BLaER1 (cell line): Measurements from ENCODE around the gene OSBPL6.
"Not testable (repeated sequence)": the region's sequence is repeated elsewhere in the genome, so short reads cannot be mapped to it uniquely, and the experiment has no call there.

ENCODE experiments used
- H3K27ac ChIP-seq: shearing (Covaris generic); formaldehyde crosslinking; 2 replicates; pipeline ENCODE4 v1.8.1; 2022
- H3K27me3 ChIP-seq: shearing (Covaris generic); formaldehyde crosslinking; 2 replicates; pipeline ENCODE4 v1.8.1; 2022
- H3K36me3 ChIP-seq: shearing (Covaris generic); formaldehyde crosslinking; 2 replicates; pipeline ENCODE4 v1.8.1; 2022
- H3K4me1 ChIP-seq: shearing (Covaris generic); formaldehyde crosslinking; 2 replicates; pipeline ENCODE4 v1.8.1; 2022
- H3K4me2 ChIP-seq: shearing (Covaris generic); formaldehyde crosslinking; 2 replicates; pipeline ENCODE4 v1.8.1; 2022
- H3K4me3 ChIP-seq: shearing (Covaris generic); formaldehyde crosslinking; 2 replicates; pipeline ENCODE4 v1.8.1; 2022
- H3K9ac ChIP-seq: shearing (Covaris generic); formaldehyde crosslinking; 2 replicates; pipeline ENCODE4 v1.8.1; 2022
- H3K9me3 ChIP-seq: shearing (Covaris generic); formaldehyde crosslinking; 2 replicates; pipeline ENCODE4 v1.8.1; 2022
- H4K20me1 ChIP-seq: shearing (Covaris generic); formaldehyde crosslinking; 2 replicates; pipeline ENCODE4 v1.8.1; 2022
- Cebpa-rat ChIP-seq: shearing (Covaris generic); IDR thresholded peaks from 2 replicates; pipeline ENCODE4 v1.8.1; 2022

Gene OSBPL6

DNA sequence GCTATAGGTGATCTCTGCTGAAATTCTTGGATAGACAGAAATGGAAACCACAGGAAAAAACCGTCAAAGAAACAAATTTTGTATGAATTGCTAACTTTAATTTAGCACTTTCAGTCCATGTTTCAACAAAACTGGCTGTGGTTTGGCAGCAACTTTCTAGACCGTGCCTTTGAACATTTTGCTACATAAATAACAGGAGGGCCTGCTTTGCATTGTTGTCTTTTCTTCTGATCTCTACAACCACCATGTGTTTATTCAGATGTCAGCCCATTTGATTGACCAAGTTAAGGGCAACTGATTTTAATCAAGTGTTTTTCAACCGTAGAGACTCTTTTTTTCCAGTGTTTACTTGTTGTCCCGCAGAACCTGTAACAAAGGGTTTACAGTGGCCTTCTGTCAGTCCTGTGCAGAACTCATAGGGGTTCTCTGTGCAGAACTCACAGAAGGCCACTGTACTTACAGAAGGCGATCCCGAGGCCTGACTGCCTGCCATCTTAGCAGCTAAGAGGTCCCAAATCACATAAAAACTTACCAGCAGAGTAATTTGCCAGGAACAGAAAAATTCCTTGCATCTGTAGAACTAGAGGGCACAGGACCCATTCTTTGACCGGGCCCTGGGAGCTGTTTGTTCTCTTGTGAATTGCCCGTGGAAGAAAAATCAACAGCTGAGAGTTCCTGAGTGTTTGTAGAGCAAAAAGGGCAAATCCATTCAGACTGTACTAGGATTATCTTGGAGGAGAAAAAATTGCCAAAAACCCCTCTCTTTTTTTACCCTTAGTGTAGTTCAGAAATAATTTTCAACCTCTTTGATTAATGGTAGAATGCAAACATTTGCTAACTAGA is 136.1 kb downstream of the OSBPL6 start:
- Histone ChIP-seq H3K27ac (no peak overlapping the region), H3K4me2 (no peak overlapping the region)
- no peak for TF ChIP-seq Cebpa-rat

DNA sequence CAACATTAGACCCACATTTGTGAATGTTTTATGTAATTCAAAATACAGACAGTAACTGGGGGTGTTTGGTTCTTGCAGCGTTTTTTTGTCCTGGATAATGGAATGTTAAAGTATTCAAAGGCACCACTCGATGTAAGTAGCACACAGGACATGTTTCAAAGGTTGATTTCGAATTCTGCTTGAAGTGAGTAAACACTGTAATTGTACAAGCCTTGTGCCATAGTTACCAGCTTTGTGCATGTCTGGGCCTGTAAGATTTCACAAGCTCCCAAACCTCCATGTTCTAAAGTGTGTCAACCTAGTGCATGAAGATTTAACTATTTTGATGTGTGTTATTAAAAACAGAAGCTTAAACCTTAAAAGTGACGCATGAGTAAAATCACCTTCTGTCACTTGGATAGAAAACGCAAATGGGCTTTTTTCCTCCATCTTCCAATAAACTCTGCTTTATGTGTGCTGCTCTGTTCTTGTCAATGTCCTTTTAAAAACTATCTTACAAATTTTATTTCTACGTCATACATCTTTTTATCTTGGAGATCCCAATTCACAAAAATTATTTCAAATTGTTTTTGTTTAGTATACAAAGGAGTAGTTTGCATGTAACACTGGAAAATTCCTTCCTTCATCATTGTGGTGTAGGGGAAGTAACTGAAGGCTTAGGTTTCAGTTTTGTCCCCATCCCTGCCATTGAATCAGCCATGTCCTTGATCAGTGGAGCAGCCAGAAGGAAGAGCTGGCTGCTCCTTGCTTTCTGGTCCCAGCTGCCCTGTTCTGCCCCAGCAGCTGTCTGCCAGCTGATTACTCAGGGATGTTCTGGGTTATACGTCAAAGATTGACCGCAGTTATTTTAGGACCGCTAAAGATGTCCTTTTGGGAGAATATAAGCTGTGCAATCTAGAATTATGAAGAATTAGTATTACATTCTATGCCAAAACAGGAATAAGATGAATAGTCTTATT is 137.4 kb downstream of the OSBPL6 start:
- Histone ChIP-seq H3K4me2 (no peak overlapping the region), H3K9me3 (no peaks in the 10 kb centered on the region), H3K36me3 (no peaks in the 10 kb centered on the region), H3K9ac (no peak overlapping the region), H4K20me1 (no peaks in the 10 kb centered on the region), H3K27ac (no peak overlapping the region), H3K4me3 (no peak overlapping the region), H3K4me1 (no peaks in the 10 kb centered on the region), H3K27me3 (no peaks in the 10 kb centered on the region)
- TF ChIP-seq Cebpa-rat, result no peak

More for the DNA sequence above, 136.1 kb downstream of the OSBPL6 start:
- Histone ChIP-seq H3K4me1 (no peaks in the 10 kb centered on the region), H3K27me3 (no peaks in the 10 kb centered on the region), H3K36me3 (no peaks in the 10 kb centered on the region), H3K4me3 (no peak overlapping the region), H3K9me3 (no peaks in the 10 kb centered on the region), H3K9ac (no peak overlapping the region), H4K20me1 (no peaks in the 10 kb centered on the region)

DNA sequence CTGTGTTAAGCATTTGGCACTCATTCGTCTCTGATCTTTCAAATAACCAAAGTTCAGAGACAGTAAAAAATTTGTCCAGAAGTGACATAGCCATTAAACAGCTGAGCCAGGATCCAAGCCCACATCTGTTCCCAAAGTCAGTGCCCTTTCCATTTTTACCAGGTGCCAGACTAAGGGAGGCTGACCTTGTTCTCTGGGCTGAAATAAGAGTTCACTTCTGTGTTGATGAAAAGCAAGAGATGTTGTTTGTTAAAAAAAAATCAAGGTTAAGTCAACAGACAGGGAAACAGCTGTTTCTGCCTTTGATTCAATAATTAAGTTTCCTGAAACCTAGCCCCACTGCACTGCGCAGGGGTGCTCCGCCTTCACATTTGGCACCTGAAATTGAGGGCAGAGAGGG is 139.5 kb downstream of the OSBPL6 start:
- no peak for TF ChIP-seq Cebpa-rat
- H3K36me3 ChIP-seq, result no peaks in the 10 kb centered on the region
- H3K9ac ChIP-seq, result no peak overlapping the region
- no peak overlapping the region for H3K4me3 ChIP-seq
- no peaks in the 10 kb centered on the region for H3K4me1 ChIP-seq
- no peaks in the 10 kb centered on the region for H3K9me3 ChIP-seq
- H3K27ac ChIP-seq, result no peak overlapping the region
- no peaks in the 10 kb centered on the region for H4K20me1 ChIP-seq
- no peaks in the 10 kb centered on the region for H3K27me3 ChIP-seq
- no peak overlapping the region for H3K4me2 ChIP-seq

DNA sequence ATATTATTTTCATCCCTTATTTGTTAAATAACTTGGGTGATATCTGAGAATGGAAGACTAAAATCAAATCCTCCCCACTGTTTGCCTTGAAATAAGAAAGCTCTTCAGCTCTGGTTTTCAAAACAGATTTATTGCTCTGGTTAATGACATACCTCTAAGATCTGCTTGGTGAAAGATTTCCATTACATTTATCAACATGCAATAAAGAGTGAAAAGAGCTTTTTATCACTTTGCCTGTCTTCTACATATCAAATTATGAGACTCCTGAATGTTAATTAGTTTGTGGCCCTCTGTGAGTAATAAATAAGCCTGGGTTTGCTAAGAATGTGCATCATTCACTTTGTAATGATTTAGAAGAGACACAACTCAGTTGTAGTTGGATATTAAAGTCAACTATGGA is 140.9 kb downstream of the OSBPL6 start:
- H4K20me1 ChIP-seq, result no peaks in the 10 kb centered on the region
- no peak for TF ChIP-seq Cebpa-rat
- no peaks in the 10 kb centered on the region for H3K4me1 ChIP-seq
- H3K9ac ChIP-seq, result no peak overlapping the region
- H3K27me3 ChIP-seq, result no peaks in the 10 kb centered on the region
- no peaks in the 10 kb centered on the region for H3K36me3 ChIP-seq
- H3K4me3 ChIP-seq, result no peak overlapping the region
- H3K27ac ChIP-seq, result no peak overlapping the region
- no peak overlapping the region for H3K4me2 ChIP-seq
- no peaks in the 10 kb centered on the region for H3K9me3 ChIP-seq

DNA sequence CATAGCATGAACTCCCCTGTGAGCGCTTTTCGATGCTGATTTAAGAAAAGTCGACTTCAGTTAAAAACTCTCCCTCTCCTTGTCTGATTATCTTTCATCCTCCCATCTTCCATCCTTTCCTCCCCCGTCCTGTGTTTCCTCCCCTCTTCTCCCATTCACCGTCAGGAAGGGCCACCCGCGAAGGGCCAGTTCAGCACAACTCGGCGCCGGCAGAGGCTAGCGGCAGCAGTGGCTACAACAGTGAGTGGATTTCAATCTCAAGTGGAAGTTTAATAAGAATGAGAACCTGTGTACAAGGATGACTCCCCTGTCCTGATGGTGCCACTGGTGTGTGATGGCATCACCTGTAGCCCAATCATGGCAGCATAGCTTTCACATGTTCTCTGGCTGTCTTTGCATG is 149.8 kb downstream of the OSBPL6 start:
- H3K27ac ChIP-seq, result no peak overlapping the region
- H3K36me3 ChIP-seq, result no peaks in the 10 kb centered on the region
- H3K4me2 ChIP-seq, result no peak overlapping the region
- no peak overlapping the region for H3K9ac ChIP-seq
- no peak overlapping the region for H3K4me3 ChIP-seq
- H3K9me3 ChIP-seq, result no peaks in the 10 kb centered on the region
- H4K20me1 ChIP-seq, result no peaks in the 10 kb centered on the region
- no peak for TF ChIP-seq Cebpa-rat
- H3K4me1 ChIP-seq, result no peaks in the 10 kb centered on the region
- H3K27me3 ChIP-seq, result no peaks in the 10 kb centered on the region

DNA sequence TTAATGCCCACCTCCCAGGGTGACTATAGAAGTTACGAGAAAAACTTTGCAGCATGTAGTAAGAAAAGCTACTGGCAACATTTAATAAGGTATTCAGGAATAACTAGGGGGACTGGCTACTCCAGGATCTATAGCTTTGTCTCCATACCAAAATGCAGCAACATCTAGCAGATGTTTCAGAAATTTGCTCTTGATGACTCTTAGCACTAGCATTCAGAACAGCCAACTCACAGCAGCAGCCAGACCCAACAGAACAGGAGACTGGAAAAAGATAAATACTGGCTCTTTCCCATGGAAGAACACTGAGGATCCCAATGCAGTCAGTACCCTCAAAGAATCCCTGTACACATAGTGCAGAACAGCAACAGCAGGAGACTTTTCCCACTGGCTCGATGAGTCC is 151.6 kb downstream of the OSBPL6 start:
- no peak overlapping the region for H3K4me3 ChIP-seq
- no peaks in the 10 kb centered on the region for H3K36me3 ChIP-seq
- no peak overlapping the region for H3K27ac ChIP-seq
- no peaks in the 10 kb centered on the region for H3K4me1 ChIP-seq
- H3K9me3 ChIP-seq, result no peaks in the 10 kb centered on the region
- H4K20me1 ChIP-seq, result no peaks in the 10 kb centered on the region
- H3K4me2 ChIP-seq, result no peak overlapping the region
- no peak for TF ChIP-seq Cebpa-rat
- no peak overlapping the region for H3K9ac ChIP-seq
- no peaks in the 10 kb centered on the region for H3K27me3 ChIP-seq

DNA sequence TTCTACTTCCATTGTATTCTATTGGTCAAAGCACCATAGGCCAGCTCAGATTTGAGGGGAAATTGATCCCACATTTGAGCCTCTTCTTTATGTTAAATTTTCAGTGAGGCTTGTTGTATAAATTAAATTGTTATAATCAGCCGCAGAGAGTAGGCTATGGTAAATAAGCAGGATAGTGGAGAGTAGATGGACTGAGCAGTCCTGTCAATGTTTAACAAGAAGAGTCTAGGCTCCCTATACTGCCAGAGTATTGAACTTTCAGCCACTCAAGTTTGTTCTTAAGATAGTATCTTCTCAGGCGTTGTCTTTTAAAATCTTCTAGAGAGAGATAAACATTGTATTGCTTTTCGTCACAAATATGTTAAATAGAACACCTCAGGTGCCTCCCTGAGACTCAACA is 155.7 kb downstream of the OSBPL6 start:
- Histone ChIP-seq H3K9ac (no peak overlapping the region), H3K9me3 (peaks cover 6% of the 10 kb centered on the region; the same call in 1 of the 2 replicates), H4K20me1 (no peaks in the 10 kb centered on the region), H3K36me3 (no peaks in the 10 kb centered on the region), H3K4me1 (no peaks in the 10 kb centered on the region), H3K27ac (no peak overlapping the region), H3K4me3 (no peak overlapping the region), H3K4me2 (no peak overlapping the region), H3K27me3 (no peaks in the 10 kb centered on the region)
- TF ChIP-seq Cebpa-rat, result no peak

DNA sequence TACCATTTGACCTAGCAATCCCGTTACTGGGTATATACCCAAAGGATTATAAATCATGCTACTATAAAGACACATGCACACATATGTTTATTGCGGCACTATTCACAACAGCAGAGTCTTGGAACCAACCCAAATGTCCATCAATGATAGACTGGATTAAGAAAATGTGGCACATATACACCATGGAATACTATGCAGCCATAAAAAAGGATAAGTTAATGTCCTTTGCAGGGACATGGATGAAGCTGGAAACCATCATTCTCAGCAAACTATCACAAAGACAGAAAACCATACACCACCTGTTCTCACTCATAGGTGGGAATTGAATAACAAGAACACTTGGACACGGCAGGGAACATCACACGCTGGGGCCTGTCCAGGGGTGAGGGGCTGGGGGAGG is 163.4 kb downstream of the OSBPL6 start:
- H3K9ac ChIP-seq, H3K4me1 ChIP-seq, H3K27me3 ChIP-seq, H3K27ac ChIP-seq, H3K4me2 ChIP-seq, H3K4me3 ChIP-seq, H3K36me3 ChIP-seq, H4K20me1 ChIP-seq: not testable (repeated sequence)
- peaks cover 25% of the 10 kb centered on the region for H3K9me3 ChIP-seq

DNA sequence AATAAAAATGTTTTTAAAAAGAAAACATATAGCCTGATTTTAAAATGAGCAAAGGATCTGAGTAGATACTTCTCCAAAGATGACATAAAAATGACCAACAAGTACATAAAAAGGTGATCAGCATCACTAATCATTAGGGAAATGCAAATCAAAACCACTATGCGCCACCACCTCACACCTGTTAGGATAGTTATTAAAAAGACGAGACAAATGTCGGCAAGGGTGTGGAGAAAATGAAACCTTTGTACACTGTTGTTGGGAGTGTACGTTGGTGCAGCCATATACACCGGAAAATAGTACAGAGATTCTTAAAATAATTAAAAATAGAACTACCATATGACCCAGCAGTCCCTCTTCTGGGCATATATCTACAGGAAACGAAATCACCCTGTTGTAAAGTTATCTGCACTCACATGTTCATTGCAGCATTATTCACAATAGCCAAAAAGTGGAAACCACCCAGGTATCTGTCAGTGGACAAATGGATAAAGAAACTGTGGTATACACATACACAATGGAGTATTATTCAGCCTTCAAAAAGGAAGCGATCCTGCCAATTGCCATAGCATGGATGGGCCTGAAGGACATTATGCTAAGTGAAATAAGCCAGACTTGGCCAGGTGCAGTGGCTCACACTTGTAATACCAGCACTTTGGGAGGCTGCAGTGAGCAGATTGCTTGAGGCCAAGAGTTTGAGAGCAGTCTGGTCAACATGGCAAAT is 165.0 kb downstream of the OSBPL6 start:
- Histone ChIP-seq H3K4me3 (no peak overlapping the region), H3K9me3 (peaks cover 19% of the 10 kb centered on the region), H3K4me2 (no peak overlapping the region), H3K9ac (no peak overlapping the region), H3K4me1 (no peaks in the 10 kb centered on the region), H4K20me1 (no peaks in the 10 kb centered on the region), H3K36me3 (no peaks in the 10 kb centered on the region), H3K27ac (no peak overlapping the region), H3K27me3 (no peaks in the 10 kb centered on the region)
- TF ChIP-seq Cebpa-rat, result no peak

DNA sequence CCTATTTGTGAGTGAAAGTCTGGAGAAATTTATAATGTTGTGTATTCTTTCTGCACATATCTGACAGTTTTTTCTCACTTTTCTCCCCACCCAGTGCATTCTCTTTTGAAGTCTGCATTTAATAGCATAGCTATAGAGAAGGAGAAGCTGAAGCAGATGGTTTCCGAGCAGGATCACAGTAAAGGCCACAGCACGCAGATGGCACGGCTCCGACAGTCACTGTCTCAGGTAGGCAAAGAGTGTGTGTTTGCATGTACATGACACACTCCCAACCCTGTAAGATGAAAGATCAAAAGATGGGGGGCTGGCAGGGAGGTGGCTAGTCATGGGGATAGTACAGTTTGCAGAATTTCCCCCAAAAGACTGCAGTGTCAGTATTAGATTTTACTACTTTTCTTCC is 167.3 kb downstream of the OSBPL6 start:
- TF ChIP-seq Cebpa-rat, result no peak

More for the DNA sequence above, 167.3 kb downstream of the OSBPL6 start:
- H3K4me1 ChIP-seq, result no peaks in the 10 kb centered on the region
- H3K4me2 ChIP-seq, result no peak overlapping the region
- no peaks in the 10 kb centered on the region for H4K20me1 ChIP-seq
- H3K9ac ChIP-seq, result no peak overlapping the region
- H3K9me3 ChIP-seq, result peaks cover 19% of the 10 kb centered on the region
- H3K27me3 ChIP-seq, result no peaks in the 10 kb centered on the region
- no peak overlapping the region for H3K27ac ChIP-seq
- H3K36me3 ChIP-seq, result no peaks in the 10 kb centered on the region
- H3K4me3 ChIP-seq, result no peak overlapping the region
